ENCODE results near the gene DMXL1. TPM values are rescaled to one million over a fixed set of nuclear protein-coding genes. Genes with fewer than 3 reads are reported as not detected.
"Not testable (repeated sequence)": the region's sequence is repeated elsewhere in the genome, so short reads cannot be mapped to it uniquely, and the experiment has no call there.

Gene DMXL1
- total RNA-seq, 1 experiment from 2014 or later: 35.5 TPM

DNA sequence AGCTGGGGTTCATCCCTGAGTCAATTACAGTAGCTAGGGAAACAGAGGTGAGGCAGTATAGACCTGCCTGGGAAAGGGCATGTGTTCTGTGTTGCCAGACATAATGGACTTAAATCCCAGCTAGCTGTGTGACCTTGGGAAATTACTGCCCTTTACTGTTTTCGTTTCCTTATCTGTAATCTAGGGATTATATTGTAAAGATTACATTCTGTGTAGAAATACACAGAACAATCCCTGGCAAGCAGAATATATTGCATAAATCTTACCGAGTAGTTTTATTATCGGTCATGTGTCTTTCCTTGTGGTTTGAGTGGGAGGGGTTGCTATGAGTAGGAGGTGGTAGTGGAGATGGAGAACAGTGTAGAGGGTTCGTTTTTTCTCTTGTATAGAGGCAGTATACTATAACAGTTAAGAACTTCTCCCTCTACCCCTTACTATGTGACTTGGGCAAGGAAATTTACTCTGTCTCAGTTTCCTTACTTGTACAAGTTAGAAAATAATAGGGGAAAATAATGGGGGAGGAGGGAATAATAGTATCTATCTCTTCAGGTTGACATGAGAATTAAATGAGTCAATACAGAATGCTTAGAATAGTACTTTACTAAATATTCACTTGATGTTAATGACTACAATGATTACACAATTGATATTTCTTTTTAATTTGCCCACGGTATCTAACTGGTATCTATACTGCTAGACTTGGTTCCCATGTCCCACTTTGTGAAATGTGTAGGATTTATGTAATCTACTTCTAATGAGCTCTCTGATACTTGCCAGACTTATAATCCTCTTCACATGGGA lies 7.1 kb upstream of the DMXL1 start:
- DNase-seq (ENCODE audit: low spot score): peak; percentile 41

GRCh38 chr5:119067450-119067849 lies 3.4 kb upstream of the DMXL1 start:
- DNase-seq (ENCODE audit: low spot score): no peak

GRCh38 chr5:119070578-119070827 lies 384 bp upstream of the DMXL1 start:
- no peak for DNase-seq (ENCODE audit: low spot score)

DNA sequence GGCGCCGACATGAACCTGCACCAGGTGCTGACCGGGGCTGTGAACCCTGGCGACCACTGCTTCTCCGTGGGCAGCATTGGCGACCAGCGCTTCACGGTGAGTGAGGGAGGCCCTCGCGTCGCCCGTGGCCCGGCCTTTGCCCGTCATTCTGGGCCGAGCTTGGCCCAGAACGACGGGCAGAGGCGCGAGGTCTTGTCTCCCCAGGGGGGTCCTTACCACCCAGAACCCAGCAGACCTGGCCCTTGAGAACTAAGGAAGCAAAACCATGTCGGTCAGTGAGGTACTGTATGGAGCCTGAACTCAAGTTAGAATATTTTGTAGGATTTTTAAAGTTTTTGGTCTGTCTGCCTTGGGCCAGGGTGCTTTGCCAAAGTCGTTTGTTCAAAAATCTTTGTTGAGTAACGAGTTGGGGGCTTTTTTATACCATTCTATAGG lies 691 bp downstream of the DMXL1 start:
- DNase-seq (ENCODE audit: low spot score): no peak

DNA sequence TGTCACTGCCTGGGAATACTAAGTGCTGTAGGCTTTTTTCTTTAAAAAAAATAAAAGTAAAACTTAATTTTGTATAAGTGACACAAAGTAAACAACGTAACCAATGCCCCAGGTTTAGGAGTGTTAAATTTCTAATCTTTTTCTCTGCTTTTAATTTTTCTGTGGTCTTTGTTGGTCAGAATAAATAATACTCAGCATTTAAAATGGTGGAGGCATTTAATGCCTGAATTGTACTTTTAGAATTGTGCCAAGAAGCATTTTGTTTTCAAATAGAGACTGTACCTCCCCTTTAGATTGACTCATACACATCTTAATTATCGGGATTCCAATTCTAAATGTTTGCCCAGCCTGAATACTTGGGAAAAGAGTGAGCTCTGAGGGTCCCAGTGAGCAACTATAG lies 1.6 kb downstream of the DMXL1 start:
- DNase-seq (ENCODE audit: low spot score): no peak

GRCh38 chr5:119073746-119074337 lies 3.0 kb downstream of the DMXL1 start:
- not testable (repeated sequence) for DNase-seq (ENCODE audit: low spot score)

DNA sequence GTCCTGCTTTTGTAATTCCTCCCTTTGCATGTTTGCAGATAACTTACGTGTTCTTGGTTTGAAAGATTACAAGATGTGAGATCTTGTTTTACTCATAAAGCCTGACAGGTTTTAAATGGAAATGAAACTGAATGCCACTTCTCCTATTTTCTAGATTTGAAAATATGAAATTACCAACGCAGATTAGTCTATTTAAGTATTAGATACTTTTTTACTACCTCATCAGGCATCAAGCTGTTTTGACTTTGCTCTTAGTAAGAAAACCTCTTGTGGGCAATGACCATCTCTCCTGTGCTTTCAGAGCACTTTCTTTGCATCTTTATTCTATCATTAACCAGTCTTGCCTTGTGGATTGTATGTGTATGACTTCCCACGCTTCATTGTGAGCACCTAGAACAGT lies 3.5 kb downstream of the DMXL1 start:
- DNase-seq (ENCODE audit: low spot score): no peak

GRCh38 chr5:119075269-119075668 lies 4.4 kb downstream of the DMXL1 start:
- DNase-seq (ENCODE audit: low spot score): not testable (repeated sequence)

- DNase-seq (ENCODE audit: low spot score): no peak
Observed at GRCh38 chr5:119076080-119076479, 5.2 kb downstream of the DMXL1 start.

DNA sequence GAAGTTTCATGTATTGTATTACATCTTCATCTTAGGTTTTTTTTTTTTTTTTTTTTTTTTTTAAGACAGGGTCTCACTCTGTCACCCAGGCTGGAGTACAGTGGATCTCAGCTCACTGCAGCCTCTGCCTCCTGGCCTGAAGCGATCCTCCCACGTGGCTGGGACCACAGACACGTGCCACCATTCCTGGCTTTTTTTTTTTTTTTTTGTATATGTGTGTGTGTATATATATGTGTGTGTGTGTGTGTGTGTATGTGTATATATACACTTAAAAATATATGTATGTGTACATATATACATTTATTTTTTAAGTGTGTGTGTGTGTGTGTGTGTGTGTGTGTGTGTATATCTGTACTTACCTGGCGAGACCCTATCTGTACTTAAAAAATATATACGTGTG lies 6.6 kb downstream of the DMXL1 start:
- DNase-seq (ENCODE audit: low spot score): no peak

DNA sequence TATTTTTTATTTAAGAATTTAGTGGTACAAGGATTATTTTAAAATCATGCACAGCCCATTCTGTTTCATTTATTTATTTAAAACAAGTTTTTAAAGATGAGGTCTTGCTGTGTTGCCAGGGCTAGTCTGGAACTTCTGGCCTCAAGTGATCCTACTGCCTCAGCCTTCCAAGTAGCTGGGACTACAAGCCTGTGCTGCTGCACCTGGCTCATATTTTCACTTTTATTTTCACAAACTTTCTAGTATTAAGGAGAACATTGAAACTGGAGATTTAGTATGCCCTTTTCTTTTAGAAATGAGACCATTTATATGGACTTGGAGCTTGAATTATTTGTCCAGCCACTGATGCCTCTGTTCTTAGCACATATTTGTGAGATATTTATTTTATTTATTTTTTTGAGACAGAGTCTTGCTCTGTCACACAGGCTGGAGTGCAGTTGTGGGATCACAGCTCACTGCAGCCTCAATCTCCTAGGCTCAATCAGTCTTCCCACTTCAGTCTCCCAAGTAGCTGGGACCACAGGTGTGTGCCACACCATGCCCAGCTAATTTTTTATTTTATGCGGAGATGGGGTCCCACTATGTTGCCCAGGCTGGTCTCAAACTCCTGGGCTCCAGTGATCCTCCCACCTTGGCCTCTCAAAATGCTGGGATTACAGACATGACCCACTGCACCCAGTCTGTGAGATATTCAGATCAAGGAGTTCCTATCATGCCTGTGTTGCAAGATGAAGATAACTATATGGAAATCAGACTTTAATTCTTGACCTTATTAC lies 7.4 kb downstream of the DMXL1 start:
- DNase-seq (ENCODE audit: low spot score): no peak

GRCh38 chr5:119078861-119079260 lies 8.0 kb downstream of the DMXL1 start:
- DNase-seq (ENCODE audit: low spot score): no peak

DNA sequence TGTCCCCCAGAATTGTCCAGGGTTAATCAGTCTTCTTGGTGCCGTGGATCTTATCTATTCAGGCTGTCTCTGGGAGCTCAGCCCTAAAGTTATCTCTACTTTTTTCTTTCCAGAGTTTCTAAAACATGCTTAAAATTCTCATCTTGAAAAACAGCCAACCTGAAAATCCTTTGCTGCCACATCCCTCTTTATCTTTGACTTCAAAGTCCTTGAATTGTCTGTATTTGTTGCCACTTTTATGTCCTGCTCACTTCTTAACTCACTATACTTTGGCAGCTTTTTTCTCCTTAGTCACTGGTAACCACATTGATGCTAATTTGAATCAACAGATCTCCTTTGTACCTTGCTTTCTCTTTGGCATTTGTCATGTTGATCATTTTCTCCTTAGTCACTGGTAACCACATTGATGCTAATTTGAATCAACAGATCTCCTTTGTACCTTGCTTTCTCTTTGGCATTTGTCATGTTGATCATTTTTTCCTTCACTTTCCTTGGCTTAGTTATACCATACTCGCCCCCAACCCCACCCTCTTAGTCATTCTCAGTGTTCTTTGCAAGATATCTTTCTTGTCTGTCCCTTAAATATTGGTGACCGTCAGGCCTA lies 8.5 kb downstream of the DMXL1 start:
- DNase-seq (ENCODE audit: low spot score): peak; percentile 18

DNA sequence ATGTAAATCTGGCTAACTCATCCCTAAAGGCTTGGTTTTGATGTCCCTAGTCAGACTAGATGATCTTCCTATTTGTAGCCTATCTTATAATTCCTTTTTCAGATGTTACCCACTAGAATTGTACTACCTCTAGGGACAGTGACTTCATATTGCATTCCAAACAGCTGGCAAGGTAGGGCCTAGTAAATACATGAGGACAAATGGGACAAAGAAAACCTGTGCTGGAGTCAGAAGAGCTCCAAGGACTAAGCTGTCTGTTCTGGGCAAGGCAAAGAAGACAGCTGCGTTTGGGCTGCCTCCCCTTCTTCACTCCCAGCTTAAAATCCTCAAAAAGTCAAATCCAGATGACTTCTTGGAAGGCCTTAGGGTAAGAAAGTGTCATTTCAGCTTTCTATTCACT lies 10.0 kb downstream of the DMXL1 start:
- DNase-seq (ENCODE audit: low spot score): no peak

GRCh38 chr5:119082691-119083090 lies 11.8 kb downstream of the DMXL1 start:
- no peak for DNase-seq (ENCODE audit: low spot score)

- no peak for DNase-seq (ENCODE audit: low spot score)
Observed at GRCh38 chr5:119083679-119084078, 12.8 kb downstream of the DMXL1 start.

DNA sequence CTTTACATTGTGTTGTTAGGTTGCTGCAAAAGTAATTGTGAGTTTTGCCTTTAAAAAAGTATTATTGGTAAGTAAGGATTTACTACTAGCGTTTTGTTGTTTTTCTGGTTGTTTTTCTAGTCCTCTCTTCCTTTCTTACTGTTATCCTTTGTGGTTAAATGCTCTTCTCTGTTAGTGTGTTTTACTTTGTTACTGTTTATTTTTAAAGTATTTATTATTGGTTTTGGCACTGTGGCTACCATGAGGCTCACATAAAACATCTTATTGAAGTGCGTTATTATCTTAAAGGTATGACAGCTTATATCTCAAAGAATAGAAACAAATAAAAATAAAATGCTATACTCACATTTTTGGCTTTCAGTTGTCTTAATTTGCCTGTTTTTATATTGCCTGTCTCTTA lies 17.6 kb downstream of the DMXL1 start:
- DNase-seq (ENCODE audit: low spot score): no peak

- no peak for DNase-seq (ENCODE audit: low spot score)
Observed at GRCh38 chr5:119095611-119096010, 24.7 kb downstream of the DMXL1 start.

GRCh38 chr5:119105971-119106370 lies 35.1 kb downstream of the DMXL1 start:
- DNase-seq (ENCODE audit: low spot score): no peak

DNA sequence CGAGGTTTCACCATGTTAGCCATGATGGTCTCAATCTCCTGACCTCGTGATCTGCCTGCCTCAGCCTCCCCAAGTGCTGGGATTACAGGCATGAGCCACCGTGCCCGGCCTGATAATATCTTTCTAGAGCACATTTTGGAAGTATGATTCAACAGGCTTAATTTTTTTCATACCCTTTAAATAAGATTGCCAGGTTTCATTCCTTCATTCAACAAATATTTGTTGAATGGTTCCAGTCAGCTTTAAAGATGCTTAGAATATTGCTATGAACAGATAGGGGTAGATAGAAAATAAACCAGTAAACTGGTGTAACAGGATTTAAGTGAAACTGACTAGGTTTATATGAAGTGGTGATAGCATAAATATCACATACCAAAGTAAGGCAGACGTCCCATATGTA lies 41.3 kb downstream of the DMXL1 start:
- DNase-seq (ENCODE audit: low spot score): no peak

DNA sequence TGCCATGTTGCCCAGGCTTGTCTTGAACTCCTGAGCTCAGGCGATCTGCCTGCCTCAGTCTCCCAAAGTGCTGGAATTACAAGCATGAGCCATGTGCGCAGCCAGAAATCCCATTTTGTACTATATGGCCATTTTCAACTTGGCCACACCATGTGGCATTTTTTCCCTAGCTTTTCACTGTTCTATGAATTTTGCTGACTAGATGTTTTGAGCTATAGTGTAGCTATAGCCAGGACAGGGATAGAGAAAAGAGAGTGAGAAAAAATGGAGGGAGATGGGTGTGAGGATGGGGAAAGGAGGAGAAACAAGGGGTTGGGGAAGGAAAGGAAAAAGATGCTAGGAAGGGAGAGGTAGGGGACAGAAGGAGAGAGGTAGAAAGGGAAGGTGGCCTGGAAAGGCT lies 46.4 kb downstream of the DMXL1 start:
- no peak for DNase-seq (ENCODE audit: low spot score)

DNA sequence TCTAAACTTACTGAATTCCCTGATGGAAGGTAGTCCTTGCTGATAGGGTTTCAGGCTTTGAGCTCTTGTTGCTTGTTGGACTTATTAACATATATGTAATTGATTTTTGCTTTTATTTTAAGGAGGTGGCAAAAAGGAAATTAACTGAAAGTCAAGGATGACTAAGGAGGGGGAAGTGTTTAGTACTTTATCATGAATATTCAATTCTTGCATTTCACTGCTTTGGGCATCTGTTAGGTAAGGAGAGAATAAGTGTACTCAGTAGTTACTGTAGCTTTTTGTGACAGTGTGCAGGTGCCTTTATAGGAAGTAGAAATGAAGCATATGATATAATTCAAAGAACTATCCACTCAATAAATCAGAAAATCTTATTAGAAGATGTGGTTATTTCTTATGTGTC lies 47.1 kb downstream of the DMXL1 start:
- DNase-seq (ENCODE audit: low spot score): no peak

- no peak for DNase-seq (ENCODE audit: low spot score)
Observed at GRCh38 chr5:119120893-119121292, 50.0 kb downstream of the DMXL1 start.
